Testis (tissue), 3 donors: ENCODE results near the gene NDST1. TPM values are rescaled to one million over a fixed set of nuclear protein-coding genes. Genes with fewer than 3 reads are reported as not detected.
"Not testable (repeated sequence)": the region's sequence is repeated elsewhere in the genome, so short reads cannot be mapped to it uniquely, and the experiment has no call there.

Experiments
- DNase-seq: peaks from one replicate; pipeline ENCODE4 v3.0.0-alpha.2; 2019
- H3K27ac ChIP-seq, 2 donors: fragments of 200-600 bp; sonication (generic); one replicate each; pipeline ENCODE4 v1.5.1; 2019
- H3K27me3 ChIP-seq: fragments of 200-600 bp; sonication (generic); one replicate; pipeline ENCODE4 v1.5.1; 2019
- H3K36me3 ChIP-seq: fragments of 200-600 bp; sonication (generic); one replicate; pipeline ENCODE4 v1.5.1; 2017; ENCODE audit warnings: low read depth; ENCODE audit errors: missing control alignments
- H3K4me1 ChIP-seq: fragments of 200-600 bp; sonication (generic); one replicate; pipeline ENCODE4 v1.5.1; 2019
- H3K4me3 ChIP-seq, 2 donors: fragments of 200-600 bp; sonication (generic); one replicate each; pipeline ENCODE4 v1.5.1; 2017 to 2019
- H3K9me3 ChIP-seq: fragments of 200-600 bp; sonication (generic); one replicate; pipeline ENCODE4 v1.5.1; 2017
- CTCF ChIP-seq, 3 experiments: fragments of 450-650 bp in 2 of 3; fragments of 200-600 bp in 1 of 3; sonication (generic) in 1 of 3; IDR thresholded peaks; one replicate each; pipeline ENCODE4 v1.5.1; 2016 to 2019; ENCODE audit warnings: antibody characterized with exemption in 3 of 3, mild to moderate bottlenecking in 2 of 3, moderate library complexity in 1 of 3
- POLR2A ChIP-seq: fragments of 450-650 bp; IDR thresholded peaks from one replicate; pipeline ENCODE4 v1.6.1; 2017; ENCODE audit warnings: antibody characterized with exemption, mild to moderate bottlenecking, moderate library complexity
- WGBS, 2 donors: methylation state at CpG; one replicate each; pipeline ENCODE4 v1.1.5; 2018; 5-methylcytosine and 5-hydroxymethylcytosine counted together
- intact Hi-C: fragments of 100-400 bp; cut with DNase I; formaldehyde crosslinking; loops from one replicate; pipeline ENCODE4 v1.15.1; 2023; ENCODE audit warnings: low total_unique reads
- polyA plus RNA-seq: library from polyadenylated mRNA; stranded (reverse); fragments of 350-450 nt; fragmentation: Illumina TruSeq; extraction: RNeasy Lipid Tissue Mini Kit (QIAGEN cat#74804); gene quantifications from one replicate; pipeline ENCODE4 v1.2.3, GENCODE V29; 2014; ENCODE audit warnings: low read depth, low replicate concordance; ENCODE audit not compliant: insufficient read depth
- total RNA-seq, 2 donors: library from RNA; depleted of rRNA; stranded (reverse); fragments of >200 nt; gene quantifications; one replicate each; pipeline ENCODE4 v1.2.3, GENCODE V29; 2016

Gene NDST1
- total and polyA plus RNA-seq, 3 donors from 2014 or later: 55.0 to 174 (median 167) TPM

- Histone ChIP-seq H3K4me1 (peaks cover 76% of the 10 kb centered on the region), H3K36me3 (no peaks in the 10 kb centered on the region), H3K9me3 (no peaks in the 10 kb centered on the region), H3K27me3 (no peaks in the 10 kb centered on the region), H3K4me3 (no peak overlapping the region), H3K27ac (peak overlapping the region; percentile 48 to 72)
- intact Hi-C loops: no loop called here
- no peak for TF ChIP-seq CTCF (IDR thresholded peaks at IDR 0.05)
- peak; percentile 82 for DNase-seq
- WGBS, 2 donors: 34 to 59% methylated on average over 4 to 5 of the region's 5 CpGs
Observed at GRCh38 chr5:150516011-150516410, 8.1 kb downstream of the NDST1 start.

GRCh38 chr5:150517272-150518152, 9.6 kb downstream of the NDST1 start:
- WGBS, 2 donors: 46 to 52% methylated on average over 8 to 13 of the region's 13 CpGs
- Histone ChIP-seq H3K27me3 (no peaks in the 10 kb centered on the region), H3K9me3 (no peaks in the 10 kb centered on the region), H3K4me1 (peaks cover 72% of the 10 kb centered on the region), H3K36me3 (no peaks in the 10 kb centered on the region), H3K27ac (peak overlapping the region in 1 of 2 donors; percentile 72), H3K4me3 (no peak overlapping the region)
- peak; percentile 76 for DNase-seq
- TF ChIP-seq POLR2A (no peak), CTCF (IDR thresholded peaks at IDR 0.05) (no peak)
- intact Hi-C loops: no loop called here

GRCh38 chr5:150518712-150519559, 11.0 kb downstream of the NDST1 start:
- H3K4me3 ChIP-seq, intact Hi-C loops, H3K9me3 ChIP-seq, H3K36me3 ChIP-seq, DNase-seq, H3K27me3 ChIP-seq: not testable (repeated sequence)
- Histone ChIP-seq H3K27ac (peak overlapping the region in 1 of 2 donors; percentile 56), H3K4me1 (peaks cover 83% of the 10 kb centered on the region)
- 75% methylated on average over 12 to 14 of the region's 14 CpGs for WGBS, 2 donors

- DNase-seq: no peak
- Histone ChIP-seq H3K27ac (peak overlapping the region in 1 of 2 donors; percentile 56), H3K9me3 (no peaks in the 10 kb centered on the region), H3K36me3 (no peaks in the 10 kb centered on the region), H3K4me3 (no peak overlapping the region), H3K4me1 (peaks cover 83% of the 10 kb centered on the region), H3K27me3 (no peaks in the 10 kb centered on the region)
- TF ChIP-seq CTCF (IDR thresholded peaks at IDR 0.05) (no peak), POLR2A (no peak)
- WGBS, 2 donors: 75% methylated on average over 9 to 10 of the region's 10 CpGs
- intact Hi-C loops: no loop called here
Observed at GRCh38 chr5:150519560-150519945, 11.6 kb downstream of the NDST1 start.

GRCh38 chr5:150519978-150520377, 12.0 kb downstream of the NDST1 start:
- peaks cover 80% of the 10 kb centered on the region for H3K4me1 ChIP-seq
- no peak overlapping the region for H3K4me3 ChIP-seq
- no peak for DNase-seq
- H3K27me3 ChIP-seq: no peaks in the 10 kb centered on the region
- whole genome bisulfite sequencing, 2 donors: 89 to 95% methylated on average over 4 of the region's 4 CpGs
- no peaks in the 10 kb centered on the region for H3K9me3 ChIP-seq
- TF ChIP-seq CTCF (IDR thresholded peaks at IDR 0.05) (no peak), POLR2A (no peak)
- H3K36me3 ChIP-seq: no peaks in the 10 kb centered on the region
- intact Hi-C loops: loop anchor here (10.0 kb wide), 1 partner anchor 55 kb away; no protein-coding TSS in a partner anchor
- no peak overlapping the region for H3K27ac ChIP-seq
